ENCODE results near the gene SIMC1. TPM values are rescaled to one million over a fixed set of nuclear protein-coding genes. Genes with fewer than 3 reads are reported as not detected.

The SIMC1 gene
- total and polyA plus RNA-seq, 12 donors, result 1.9 to 7.7 (median 4.5) TPM

DNA sequence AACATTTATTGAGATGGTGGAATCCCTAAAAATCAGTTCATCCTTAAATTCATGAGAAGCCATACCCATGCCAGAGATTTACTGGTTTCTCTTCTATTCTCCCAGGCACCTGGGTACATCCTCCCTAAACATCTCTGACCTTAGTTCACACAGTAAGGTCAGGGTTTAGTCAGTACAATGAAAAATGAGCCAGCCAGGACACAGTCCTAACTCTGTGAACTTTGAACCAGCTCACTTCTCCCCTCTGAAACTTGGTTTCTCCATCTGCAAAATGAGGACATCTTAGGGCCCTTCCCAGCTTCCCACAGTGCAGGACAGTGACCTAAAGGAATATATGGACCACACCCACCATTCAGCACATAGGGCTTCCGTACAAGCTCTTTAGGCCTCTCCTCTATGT, 148.3 kb downstream of the SIMC1 start:
- H3K27ac ChIP-seq, result no peak overlapping the region
- no peaks in the 10 kb centered on the region for H3K27me3 ChIP-seq
- no peak overlapping the region for H3K4me3 ChIP-seq
- WGBS, 2 donors, result 68 to 76% methylated on average over 1 of the region's 1 CpG
- H3K36me3 ChIP-seq, result peaks cover 0 to 65% (median 40%) of the 10 kb centered on the region in 9 donors
- ATAC-seq (no peak), DNase-seq (no peak)
- peaks cover 6 to 51% (median 33%) of the 10 kb centered on the region in 9 donors for H3K4me1 ChIP-seq
- TF ChIP-seq, protein P1, sequence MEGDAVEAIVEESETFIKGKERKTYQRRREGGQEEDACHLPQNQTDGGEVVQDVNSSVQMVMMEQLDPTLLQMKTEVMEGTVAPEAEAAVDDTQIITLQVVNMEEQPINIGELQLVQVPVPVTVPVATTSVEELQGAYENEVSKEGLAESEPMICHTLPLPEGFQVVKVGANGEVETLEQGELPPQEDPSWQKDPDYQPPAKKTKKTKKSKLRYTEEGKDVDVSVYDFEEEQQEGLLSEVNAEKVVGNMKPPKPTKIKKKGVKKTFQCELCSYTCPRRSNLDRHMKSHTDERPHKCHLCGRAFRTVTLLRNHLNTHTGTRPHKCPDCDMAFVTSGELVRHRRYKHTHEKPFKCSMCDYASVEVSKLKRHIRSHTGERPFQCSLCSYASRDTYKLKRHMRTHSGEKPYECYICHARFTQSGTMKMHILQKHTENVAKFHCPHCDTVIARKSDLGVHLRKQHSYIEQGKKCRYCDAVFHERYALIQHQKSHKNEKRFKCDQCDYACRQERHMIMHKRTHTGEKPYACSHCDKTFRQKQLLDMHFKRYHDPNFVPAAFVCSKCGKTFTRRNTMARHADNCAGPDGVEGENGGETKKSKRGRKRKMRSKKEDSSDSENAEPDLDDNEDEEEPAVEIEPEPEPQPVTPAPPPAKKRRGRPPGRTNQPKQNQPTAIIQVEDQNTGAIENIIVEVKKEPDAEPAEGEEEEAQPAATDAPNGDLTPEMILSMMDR (IDR thresholded peaks at IDR 0.05), result no peak
- intact Hi-C loops (cut with DNase I), result loop anchor here in 1 of 10 donors (10.0 kb wide), 1 partner anchor 148 kb away; the partner anchor contains the start of gene RNF44
- no peaks in the 10 kb centered on the region for H3K9me3 ChIP-seq

DNA sequence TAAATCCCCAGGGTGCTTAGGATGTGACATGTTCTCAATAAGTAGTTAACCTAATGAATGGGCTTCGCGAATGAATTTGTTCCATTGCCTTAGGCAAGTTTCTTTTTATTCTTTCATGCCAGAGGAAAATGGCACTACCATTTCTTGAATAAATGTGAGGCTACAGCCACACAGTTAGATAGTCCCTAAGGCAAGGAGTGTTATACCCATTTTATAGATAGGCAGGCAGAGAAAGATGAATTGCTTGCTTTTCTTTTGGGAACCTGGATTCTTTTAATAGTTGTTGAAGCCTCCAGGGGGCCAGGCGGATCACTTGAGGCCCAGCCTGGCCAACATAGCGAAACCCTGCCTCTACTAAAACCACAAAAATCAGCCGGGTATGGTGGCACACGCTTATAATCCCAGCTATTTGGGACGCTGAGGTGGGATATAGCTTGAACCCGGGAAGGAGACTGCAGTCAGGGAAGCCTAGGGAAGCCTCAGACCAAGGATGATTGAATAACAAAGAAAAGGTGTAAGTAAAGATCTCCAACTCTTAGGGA, 149.2 kb downstream of the SIMC1 start:
- Histone ChIP-seq H3K4me3 (peak overlapping the region; percentile 52 to 99 (median 78)), H3K27ac (peak overlapping the region in 6 of 10 donors; percentile 93 to 99 (median 96)), H3K36me3 (peaks cover 0 to 65% (median 44%) of the 10 kb centered on the region in 9 donors), H3K9me3 (no peaks in the 10 kb centered on the region), H3K27me3 (no peaks in the 10 kb centered on the region), H3K4me1 (peaks cover 6 to 42% (median 27%) of the 10 kb centered on the region in 9 donors)
- WGBS, 2 donors, result 44% methylated on average over 8 of the region's 8 CpGs
- TF ChIP-seq, protein P1 (IDR thresholded peaks at IDR 0.05), result no peak
- ATAC-seq (no peak), DNase-seq (no peak)
- intact Hi-C loops (cut with DNase I), result loop anchor here in 1 of 10 donors (10.0 kb wide), 1 partner anchor 147 kb away; the partner anchor contains the start of gene RNF44

DNA sequence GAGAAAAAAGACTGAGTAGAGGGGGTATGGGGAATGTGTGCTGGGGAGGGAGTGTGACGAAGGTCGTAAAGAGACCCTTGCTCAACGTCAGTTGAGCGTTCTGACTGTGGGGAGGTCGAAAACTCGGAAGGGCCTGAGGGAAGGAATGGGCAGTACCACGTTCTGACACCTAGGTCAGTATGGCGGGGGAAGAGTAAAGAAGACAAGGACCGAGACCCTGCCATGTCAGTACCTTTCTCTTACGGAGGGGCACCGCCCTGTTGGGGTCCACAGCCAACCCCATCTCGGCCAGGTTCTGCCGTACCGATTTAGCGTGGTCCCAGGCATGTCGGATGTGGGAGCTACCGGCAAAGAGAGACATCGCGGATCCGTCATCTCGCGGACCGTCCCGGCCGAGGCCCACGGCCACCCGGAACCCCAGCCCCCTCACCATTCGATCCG, 149.8 kb downstream of the SIMC1 start:
- intact Hi-C loops (cut with DNase I), result loop anchor here in 1 of 10 donors (2.0 to 10.0 kb wide), 3 partner anchors 27 to 147 kb away; partner anchors contain the start of genes CLTB, KIAA1191 and RNF44
- Histone ChIP-seq H3K4me1 (peaks cover 6 to 39% (median 27%) of the 10 kb centered on the region in 9 donors), H3K27me3 (no peaks in the 10 kb centered on the region), H3K27ac (peak overlapping the region in 9 of 10 donors; percentile 91 to 99 (median 96)), H3K9me3 (no peaks in the 10 kb centered on the region), H3K36me3 (peaks cover 0 to 65% (median 48%) of the 10 kb centered on the region in 9 donors), H3K4me3 (peak overlapping the region; percentile 52 to 99 (median 78))
- DNase-seq, result no peak
- 0 to 1% methylated on average over 29 of the region's 29 CpGs for WGBS, 2 donors
- ATAC-seq, result peak in 3 of 8 donors; percentile 0 to 8 (median 0)
- TF ChIP-seq, protein P1 (IDR thresholded peaks at IDR 0.05), result no peak

DNA sequence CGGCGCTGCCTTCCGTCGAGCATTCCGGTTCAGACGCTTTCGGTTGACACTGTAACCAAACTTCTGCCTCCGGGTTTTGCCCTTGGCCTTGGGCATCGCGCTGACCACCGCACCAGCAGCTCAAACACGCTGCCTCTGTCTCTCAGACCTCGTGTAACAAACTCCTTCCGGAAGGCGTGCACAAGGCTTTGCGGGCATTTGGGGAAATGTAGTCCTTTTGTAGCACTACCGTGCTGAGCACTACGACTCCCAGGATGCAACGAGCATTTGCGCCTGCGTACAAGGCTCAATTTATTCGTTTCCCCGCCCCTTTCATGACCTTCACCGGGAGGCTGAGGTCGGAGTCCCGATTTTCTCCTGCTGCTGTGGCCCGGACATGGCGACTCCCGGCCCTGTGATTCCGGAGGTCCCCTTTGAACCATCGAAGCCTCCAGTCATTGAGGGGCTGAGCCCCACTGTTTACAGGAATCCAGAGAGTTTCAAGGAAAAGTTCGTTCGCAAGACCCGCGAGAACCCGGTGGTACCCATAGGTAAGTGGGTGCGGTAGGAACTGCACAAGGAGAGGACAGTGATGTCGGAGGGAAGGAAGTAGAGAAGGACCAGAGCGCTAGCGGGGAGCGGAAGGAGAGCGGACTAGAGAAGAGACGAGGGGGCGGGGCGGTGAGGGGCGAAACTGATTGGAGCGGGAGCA, 150.4 kb downstream of the SIMC1 start, which contains the start of the genes HIGD2A and NOP16:
TSS of gene HIGD2A (plus strand) at position 308 of the 691 bp plus-strand sequence. CDS start at position 377, 69 bp downstream.
TSS of gene NOP16 (minus strand) at position 155 of the 691 bp plus-strand sequence. CDS start at position 96, 59 bp downstream.
- H3K4me1 ChIP-seq, result peaks cover 6 to 39% (median 27%) of the 10 kb centered on the region in 9 donors
- DNase-seq (peak; percentile 99 to 100), ATAC-seq (peak; percentile 94 to 98 (median 96))
- H3K36me3 ChIP-seq, result peaks cover 0 to 65% (median 42%) of the 10 kb centered on the region in 9 donors
- H3K27me3 ChIP-seq, result no peaks in the 10 kb centered on the region
- intact Hi-C loops (cut with DNase I), result loop anchor here in 1 of 10 donors (2.0 to 10.0 kb wide), 3 partner anchors 28 to 146 kb away; partner anchors contain the start of genes CLTB, KIAA1191 and RNF44
- whole genome bisulfite sequencing, 2 donors, result 0% methylated on average over 47 of the region's 47 CpGs
- H3K4me3 ChIP-seq, result peak within 1 kb of the TSS; percentile 52 to 99 (median 78)
- H3K27ac ChIP-seq, result peak within 1 kb of the TSS; percentile 91 to 99 (median 95)
- TF ChIP-seq, protein P1 (IDR thresholded peaks at IDR 0.05), result no peak
- H3K9me3 ChIP-seq, result no peaks in the 10 kb centered on the region
